ENCODE data around the gene RPS17.

DNA sequence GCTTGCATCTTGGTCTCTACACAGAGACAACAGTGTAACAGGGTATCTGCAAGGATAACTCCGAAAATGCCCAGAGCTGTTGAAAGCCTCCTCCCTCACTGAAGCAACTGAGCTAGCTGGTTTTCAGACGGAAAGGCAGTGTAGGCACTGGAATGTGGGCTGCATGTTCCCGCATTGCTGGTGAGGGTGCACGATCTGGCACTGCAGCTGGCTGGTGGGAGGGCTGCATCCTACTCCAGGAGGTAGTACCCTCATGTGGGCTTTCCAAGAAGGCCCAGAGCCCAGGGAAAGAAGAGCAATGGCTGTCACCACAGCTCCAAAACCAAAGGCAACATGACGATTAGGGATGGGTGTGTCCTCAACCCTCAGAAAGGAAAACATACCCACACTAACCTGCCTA, 28.7 kb upstream of the RPS17 start:
- no peak for TF ChIP-seq POLR2A (IDR thresholded peaks at IDR 0.05; ENCODE audit: low read length)
- no peak for TF ChIP-seq GATA1 (IDR thresholded peaks at IDR 0.05; ENCODE audit: low read depth, low read length)

Measured in erythroblast (primary cell).